Ureter (tissue), 1 donor: Measurements from ENCODE around the gene CADM2. TPM values are rescaled to one million over a fixed set of nuclear protein-coding genes. Genes with fewer than 3 reads are reported as not detected.

ENCODE experiments used
- DNase-seq: peaks from one replicate; pipeline ENCODE4 v3.0.0-alpha.2; 2020; ENCODE audit warnings: low spot score
- total RNA-seq: library from RNA; stranded (reverse); gene quantifications from one replicate; pipeline ENCODE4 v1.2.4, GENCODE V29; 2023
- donor health status: DM: yes; HTN: yes; CAD: no.

Gene CADM2
- total RNA-seq, 1 donor from 2014 or later = 6.9 TPM

- DNase-seq = no peak
Observed at GRCh38 chr3:84984429-84984828, 25.6 kb downstream of the CADM2 start.

GRCh38 chr3:84985795-84986194, 27.0 kb downstream of the CADM2 start:
- DNase-seq = no peak

GRCh38 chr3:84987706-84988504, 29.1 kb downstream of the CADM2 start:
- no peak for DNase-seq

- no peak for DNase-seq
Observed at GRCh38 chr3:84989102-84989501, 30.3 kb downstream of the CADM2 start.

DNA sequence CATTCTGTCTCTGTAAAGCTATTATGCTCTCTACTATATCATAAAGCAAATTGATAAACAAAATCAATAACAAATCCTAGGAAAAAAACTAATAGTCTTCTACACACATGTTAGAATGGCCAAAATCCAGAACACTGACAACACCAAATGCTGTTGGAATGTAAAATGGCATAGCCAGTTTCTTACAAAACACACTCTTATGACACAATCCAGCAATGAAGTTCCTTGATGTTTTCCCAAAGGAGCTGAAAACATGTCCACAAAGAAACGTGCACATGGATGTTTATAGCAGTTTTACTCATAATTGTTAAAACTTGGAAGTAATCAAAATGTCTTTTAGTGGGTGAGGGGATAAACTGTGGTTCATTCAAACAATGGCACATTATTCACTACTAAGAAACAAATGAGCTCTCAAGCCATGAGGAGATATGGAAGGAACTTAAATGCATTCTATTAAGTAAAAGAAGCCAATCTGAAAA, 32.7 kb downstream of the CADM2 start:
- no peak for DNase-seq

DNA sequence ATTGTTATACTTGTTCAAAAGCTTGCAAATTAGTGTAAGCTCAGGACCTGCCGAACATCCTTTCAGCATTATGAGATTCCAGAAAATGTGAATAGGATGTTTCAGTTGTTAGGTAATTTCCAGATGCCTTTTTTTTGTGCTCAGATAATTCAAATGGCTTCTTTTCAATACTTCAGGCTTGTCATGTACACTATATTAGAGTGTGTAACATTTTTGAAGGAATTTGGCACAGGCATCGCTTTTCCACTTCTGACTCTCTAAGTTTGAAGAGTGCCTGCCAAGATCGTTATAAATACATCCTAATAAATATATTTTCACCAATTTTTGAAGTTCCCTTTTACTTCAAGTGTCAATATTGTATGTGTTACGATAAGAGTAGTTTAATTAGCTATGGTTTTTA, 35.2 kb downstream of the CADM2 start:
- no peak for DNase-seq

DNA sequence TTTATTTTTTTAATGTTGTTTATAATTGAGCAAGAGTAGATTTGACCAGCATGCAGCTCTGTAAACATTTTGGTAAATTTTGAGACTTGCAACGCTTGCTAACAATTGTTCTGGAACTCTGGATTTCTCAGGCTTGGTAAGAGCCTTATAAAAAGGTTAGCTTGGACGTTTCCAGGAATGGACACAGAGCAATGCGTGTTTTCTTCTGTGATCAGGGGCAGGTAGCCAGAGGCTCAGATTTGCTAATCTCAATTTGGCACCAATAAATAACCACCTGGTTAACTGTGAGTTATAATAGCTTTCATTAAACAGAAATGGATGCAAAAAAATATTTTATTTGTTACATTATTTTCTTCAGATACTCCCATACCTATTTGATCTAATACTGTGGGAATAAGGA, 39.8 kb downstream of the CADM2 start:
- DNase-seq = no peak

- no peak for DNase-seq
Observed at GRCh38 chr3:85003479-85003878, 44.7 kb downstream of the CADM2 start.

DNA sequence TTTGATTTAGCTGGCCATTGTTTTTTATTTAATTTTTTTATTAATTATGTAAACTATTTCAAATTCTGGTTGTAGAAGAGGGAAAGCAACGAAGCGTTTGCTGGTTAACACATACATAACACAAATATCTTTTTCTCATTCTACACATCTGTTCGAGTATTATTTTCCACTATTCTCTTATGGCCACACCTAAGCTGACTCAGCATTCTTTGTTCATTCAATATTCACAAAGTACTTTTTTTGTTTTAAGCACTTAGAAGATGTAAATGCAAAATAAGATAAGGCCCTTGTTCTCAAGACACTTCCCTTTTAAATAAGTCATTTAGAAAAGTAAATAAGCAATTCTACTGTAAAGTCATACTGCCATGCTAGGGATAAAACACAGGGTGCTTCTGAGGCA, 45.4 kb downstream of the CADM2 start:
- DNase-seq = no peak

DNA sequence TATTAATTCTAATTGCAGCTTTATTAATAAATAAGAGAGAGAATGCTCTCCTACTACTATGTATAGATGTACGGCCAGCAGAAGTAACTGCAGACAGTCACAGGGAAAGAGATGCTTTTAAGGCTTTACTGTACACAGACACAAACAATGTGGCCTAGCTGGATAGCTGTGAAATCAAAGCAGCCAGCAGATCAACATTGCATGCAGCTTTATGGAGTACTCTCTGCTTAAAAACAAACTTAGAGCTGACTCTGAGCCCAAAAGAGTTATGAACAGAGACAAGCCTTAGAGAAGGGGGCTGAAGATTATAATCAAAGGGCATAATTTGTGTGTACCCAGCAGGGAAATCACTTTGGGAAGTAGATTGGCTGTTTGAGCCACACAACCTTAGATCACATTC, 47.2 kb downstream of the CADM2 start:
- no peak for DNase-seq

DNA sequence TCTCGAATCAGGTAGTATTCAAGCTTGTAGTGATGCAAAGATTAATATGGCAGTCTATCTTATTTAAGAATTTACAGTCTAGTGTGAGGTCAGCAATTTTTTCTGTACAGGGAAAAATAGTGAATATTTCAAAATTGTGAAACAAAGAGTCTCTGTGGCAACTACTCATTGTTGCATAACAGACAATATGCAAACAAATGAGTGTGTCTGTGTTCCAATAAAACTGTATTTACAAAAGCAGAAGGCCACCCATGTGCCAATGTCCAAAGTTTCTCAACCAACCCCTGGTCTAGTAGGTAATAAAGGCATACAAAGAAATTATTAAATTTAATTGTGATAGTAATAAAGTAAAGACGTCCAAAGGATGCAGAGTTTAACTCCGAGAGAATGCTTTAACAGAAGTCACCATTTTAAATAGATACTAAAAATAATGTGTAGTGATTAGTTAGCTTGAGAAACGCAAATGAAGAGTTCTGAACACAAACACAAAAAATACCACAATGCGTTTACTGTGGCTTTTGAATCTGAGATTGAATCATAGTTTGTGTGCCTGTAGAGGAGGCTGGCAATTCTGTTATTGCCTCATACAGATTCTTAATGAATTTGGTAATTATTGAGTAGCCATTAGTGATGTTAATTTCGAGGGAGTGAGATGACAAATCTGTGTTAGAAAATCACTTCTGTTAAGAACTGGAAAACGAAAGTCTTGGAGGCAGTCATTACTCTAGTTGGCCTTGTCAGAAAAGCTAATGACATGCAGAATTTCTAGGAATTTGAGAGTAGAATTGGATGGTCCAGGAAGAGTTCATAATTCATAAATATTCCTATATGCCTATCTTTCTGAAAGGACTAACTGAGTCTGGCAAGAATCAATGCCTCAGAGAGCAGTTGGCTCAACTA, 48.7 kb downstream of the CADM2 start:
- no peak for DNase-seq

DNA sequence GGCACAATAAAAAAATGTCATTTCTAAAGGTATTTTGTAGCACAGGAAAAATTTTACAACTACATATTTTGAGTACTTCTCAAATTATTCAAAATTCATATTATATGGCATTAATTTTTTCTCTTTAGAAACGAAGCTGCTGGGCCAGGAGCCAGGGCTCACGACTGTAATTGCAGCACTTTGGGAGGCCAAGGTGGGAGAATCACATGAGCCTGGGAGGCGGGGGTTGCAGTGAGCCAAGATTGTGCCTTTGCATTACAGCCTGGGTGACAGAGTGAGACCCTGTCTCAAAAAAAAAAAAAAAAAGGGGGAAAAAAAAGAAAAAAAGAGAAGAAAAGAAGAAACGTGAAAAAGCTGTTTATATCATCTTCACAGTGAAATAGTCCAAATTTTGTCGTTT, 62.0 kb downstream of the CADM2 start:
- DNase-seq = no peak

DNA sequence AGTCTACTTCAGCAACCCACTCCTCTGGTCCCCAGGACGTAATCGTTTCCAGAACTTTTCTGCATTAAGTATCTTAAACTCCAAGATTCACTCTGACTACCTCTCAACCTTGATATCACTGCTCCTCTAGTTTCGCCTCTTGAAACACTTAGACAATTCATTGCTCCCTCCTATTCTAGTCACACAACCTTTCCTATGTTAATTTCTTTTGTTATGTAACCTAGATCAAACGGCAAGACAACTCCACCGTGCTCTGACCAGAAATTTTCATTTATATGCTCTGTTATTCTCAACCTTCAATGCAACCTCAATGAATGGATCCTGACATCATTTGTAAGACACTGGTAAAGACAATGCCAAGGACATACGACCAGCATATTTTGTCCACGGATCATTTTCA, 71.3 kb downstream of the CADM2 start:
- no peak for DNase-seq

GRCh38 chr3:85037203-85037602, 78.4 kb downstream of the CADM2 start:
- DNase-seq = no peak

DNA sequence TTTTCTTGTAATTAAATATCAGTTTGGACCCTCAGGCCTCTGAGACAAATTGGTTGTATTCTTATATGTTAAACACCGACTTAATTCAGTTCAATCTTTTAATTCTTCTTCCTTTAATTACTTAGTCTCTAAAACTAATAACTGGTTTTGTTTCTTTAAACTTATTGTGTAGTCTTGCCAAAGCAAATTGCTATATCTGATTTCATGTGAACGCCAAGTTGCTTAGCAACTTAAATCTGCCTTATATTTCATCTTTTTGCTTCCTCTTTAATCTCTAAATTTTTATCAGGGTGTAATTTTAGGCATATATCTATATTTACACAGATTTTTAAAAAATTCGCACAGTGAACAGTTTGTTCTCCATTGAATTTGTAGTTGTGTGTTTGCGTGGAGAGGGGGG, 82.2 kb downstream of the CADM2 start:
- no peak for DNase-seq

- no peak for DNase-seq
Observed at GRCh38 chr3:85041562-85042055, 82.8 kb downstream of the CADM2 start.

DNA sequence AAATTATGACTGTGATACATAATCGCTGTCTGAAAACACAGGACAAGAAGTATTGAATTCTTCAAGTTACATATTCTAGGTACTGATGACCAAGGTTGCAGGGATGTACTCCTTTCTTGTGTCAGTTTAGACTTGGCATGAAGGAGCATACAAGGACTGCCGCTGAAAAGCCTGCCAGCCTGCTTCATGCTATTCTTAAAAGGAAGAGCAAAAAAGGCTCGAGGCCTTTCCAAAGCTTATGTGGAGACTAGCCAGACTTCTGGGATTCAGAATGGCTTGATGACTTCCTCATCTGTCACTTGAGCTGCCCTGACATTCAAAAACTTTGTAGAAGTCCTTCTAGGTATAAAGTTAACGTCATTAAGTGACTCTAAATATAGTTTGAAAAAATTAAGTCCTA, 92.0 kb downstream of the CADM2 start:
- DNase-seq = no peak

- no peak for DNase-seq
Observed at GRCh38 chr3:85051786-85052185, 93.0 kb downstream of the CADM2 start.

DNA sequence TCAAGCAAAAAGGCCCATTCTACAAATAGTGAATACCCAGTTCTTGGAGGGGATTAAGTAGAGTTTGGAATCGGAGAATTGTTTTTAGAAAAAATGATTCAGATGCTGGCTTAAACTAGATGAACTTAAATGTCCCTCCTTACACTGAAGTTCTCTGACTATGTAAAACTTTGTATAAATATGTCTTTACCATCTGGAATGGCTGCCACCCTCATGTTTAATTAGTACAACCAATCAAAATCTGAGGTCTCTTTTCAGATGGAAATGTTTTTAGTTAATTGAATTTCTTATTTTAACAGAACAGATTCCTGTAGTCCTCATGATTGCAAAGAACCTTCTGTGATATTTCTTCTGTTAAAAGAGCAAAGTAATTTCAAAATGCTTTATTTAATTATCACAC, 94.8 kb downstream of the CADM2 start:
- no peak for DNase-seq

GRCh38 chr3:85054579-85054978, 95.8 kb downstream of the CADM2 start:
- no peak for DNase-seq

GRCh38 chr3:85068911-85069310, 110.1 kb downstream of the CADM2 start:
- no peak for DNase-seq

DNA sequence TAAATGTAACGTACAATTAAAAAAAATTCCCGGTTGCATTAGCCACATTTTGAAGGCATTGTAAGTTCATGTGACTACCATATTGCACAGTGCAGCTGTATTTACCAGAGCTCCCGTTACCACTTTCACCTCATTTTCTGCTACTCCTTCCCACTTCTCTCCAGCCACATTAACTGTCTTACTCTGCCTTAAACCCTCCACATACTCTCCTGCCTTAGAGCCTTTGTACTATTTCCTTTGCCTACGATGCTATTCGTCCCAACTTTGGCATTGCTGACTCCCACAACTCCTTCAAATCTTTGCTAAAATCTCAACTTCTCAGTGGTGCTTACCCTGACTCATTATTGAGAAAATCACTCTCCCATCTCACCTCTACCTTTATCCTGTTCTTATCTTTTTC, 115.2 kb downstream of the CADM2 start:
- no peak for DNase-seq

DNA sequence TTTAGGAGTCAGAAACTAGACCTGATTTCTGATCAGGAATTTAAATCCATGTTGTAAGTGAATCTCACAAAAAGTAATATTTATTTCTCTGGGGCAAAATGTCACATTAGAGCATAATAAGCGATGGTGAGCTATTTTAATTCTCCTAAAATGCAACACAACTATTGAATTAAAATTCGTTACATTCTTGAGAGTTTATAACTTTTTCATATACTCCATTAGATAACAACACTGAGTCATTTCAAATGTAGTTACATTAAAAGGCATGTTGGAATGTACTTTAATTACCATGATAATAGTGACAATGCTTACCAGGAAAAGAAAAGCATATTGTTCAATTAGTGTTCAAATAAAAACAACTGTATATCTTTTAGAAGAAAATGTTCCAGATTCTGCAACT, 116.9 kb downstream of the CADM2 start:
- no peak for DNase-seq
